Endothelial cell of umbilical vein (primary cell): Measurements from ENCODE around the gene ZNF341. TPM values are rescaled to one million over a fixed set of nuclear protein-coding genes. Genes with fewer than 3 reads are reported as not detected.

Experiments used
- BruUV-seq: library from RNA; stranded (reverse); fragments of 400-500 nt; replicated peaks from 2 replicates; lab custom pipeline; 2021; lab: Mats Ljungman, UMichigan
- CTCF ChIA-PET: fragments of 300-600, 350-600 bp; sonication (Branson Sonifier 250); formaldehyde crosslinking; loops from one replicate; lab custom pipeline; 2021; ENCODE audit warnings: antibody characterized with exemption, inconsistent platforms; lab: Charles Lee
- POLR2A ChIA-PET: fragments of 300-600, 350-600 bp; sonication (Branson Sonifier 250); formaldehyde crosslinking; loops from one replicate; lab custom pipeline; 2021; ENCODE audit warnings: antibody characterized with exemption, inconsistent platforms; lab: Charles Lee
- DNase-seq: peaks from one replicate; pipeline ENCODE4 v3.0.0-alpha.2; 2011; ENCODE audit warnings: low read depth, low spot score
- FAIRE-seq: peaks from 2 replicates; lab custom pipeline; 2011; peaks lifted over from hg19 to GRCh38; lab: Jason Lieb, UNC
- H2AFZ ChIP-seq: 2 replicates; pipeline ENCODE4 v1.6.0; 2012; ENCODE audit warnings: low read depth, low read length, control low read depth, inconsistent platforms
- H3K27ac ChIP-seq: 2 replicates; pipeline ENCODE4 v1.5.1; 2011; ENCODE audit warnings: low read depth, mild to moderate bottlenecking, control low read depth, low read length, moderate library complexity; ENCODE audit not compliant: insufficient read depth
- H3K27me3 ChIP-seq, 2 experiments: 2 replicates each; pipeline versions ENCODE4 v1.6.0 to v1.6.1; 2011; ENCODE audit warnings: low read length in 2 of 2, mixed read lengths in 1 of 2; ENCODE audit not compliant: control insufficient read depth in 2 of 2, insufficient read depth in 2 of 2
- H3K36me3 ChIP-seq, 2 experiments: 2 replicates in 1 of 2; 3 replicates in 1 of 2; pipeline ENCODE4 v1.5.1; 2011; ENCODE audit warnings: low read length in 2 of 2, mild to moderate bottlenecking in 1 of 2, moderate library complexity in 1 of 2; ENCODE audit not compliant: control insufficient read depth in 2 of 2, insufficient read depth in 2 of 2; ENCODE audit errors: extremely low read depth in 1 of 2
- H3K4me1 ChIP-seq: 3 replicates; pipeline ENCODE4 v1.5.1; 2011; ENCODE audit warnings: mild to moderate bottlenecking, low read length; ENCODE audit not compliant: control insufficient read depth, insufficient read depth; ENCODE audit errors: extremely low read depth
- H3K4me2 ChIP-seq: 2 replicates; pipeline ENCODE4 v1.6.1; 2011; ENCODE audit warnings: low read length, control low read depth, mixed read lengths; ENCODE audit not compliant: insufficient read depth
- H3K4me3 ChIP-seq, 3 experiments: fragments of 200-600 bp in 1 of 3; sonication (generic), shearing (Covaris generic) in 1 of 3; replicated peaks in 1 of 3; 2 replicates each; pipeline ENCODE4 v1.5.1; 2011 to 2016; ENCODE audit warnings: control low read depth in 3 of 3, low read length in 3 of 3, mild to moderate bottlenecking in 2 of 3, inconsistent platforms in 1 of 3, low read depth in 1 of 3, moderate library complexity in 1 of 3; ENCODE audit not compliant: insufficient read depth in 1 of 3
- H3K79me2 ChIP-seq: 2 replicates; pipeline ENCODE4 v1.6.0; 2012; ENCODE audit warnings: low read length, inconsistent platforms; ENCODE audit not compliant: control insufficient read depth, insufficient read depth
- H3K9ac ChIP-seq: replicated peaks from 2 replicates; pipeline ENCODE3; 2011; ENCODE audit warnings: low read length, control low read depth; ENCODE audit not compliant: insufficient read depth; ENCODE audit errors: extremely low read depth
- H3K9me1 ChIP-seq: replicated peaks from 3 replicates; pipeline ENCODE4 v1.6.0; 2011; ENCODE audit warnings: mild to moderate bottlenecking, low read length; ENCODE audit not compliant: control insufficient read depth, insufficient read depth; ENCODE audit errors: extremely low read depth
- H3K9me3 ChIP-seq: replicated peaks from 2 replicates; pipeline ENCODE4 v1.5.1; 2012; ENCODE audit warnings: low read length, inconsistent platforms; ENCODE audit not compliant: control insufficient read depth, insufficient read depth
- H4K20me1 ChIP-seq: replicated peaks from 2 replicates; pipeline ENCODE3; 2011; ENCODE audit warnings: mild to moderate bottlenecking, low read length; ENCODE audit not compliant: control insufficient read depth, insufficient read depth; ENCODE audit errors: extremely low read depth
- EZH2 ChIP-seq: IDR thresholded peaks from 2 replicates; pipeline ENCODE4 v1.6.1; 2012; ENCODE audit warnings: borderline replicate concordance, low read depth, mild to moderate bottlenecking, moderate library complexity, low read length, inconsistent platforms; ENCODE audit not compliant: severe bottlenecking
- FOS ChIP-seq: IDR thresholded peaks from 2 replicates; pipeline ENCODE4 v1.6.1; 2011; ENCODE audit warnings: mild to moderate bottlenecking, low read length, moderate library complexity, borderline replicate concordance; ENCODE audit not compliant: insufficient read depth
- GATA2 ChIP-seq: IDR thresholded peaks from 2 replicates; pipeline ENCODE4 v1.7.0; 2011; ENCODE audit warnings: low read depth, mild to moderate bottlenecking, moderate library complexity, mixed read lengths, low read length; ENCODE audit not compliant: insufficient read length, insufficient read depth
- JUN ChIP-seq: IDR thresholded peaks from 2 replicates; pipeline ENCODE4 v1.6.1; 2011; ENCODE audit warnings: borderline replicate concordance, low read depth; ENCODE audit not compliant: insufficient read length, insufficient read depth
- MYC ChIP-seq: IDR thresholded peaks from one replicate; pipeline ENCODE4 v1.6.1; 2011; ENCODE audit warnings: mild to moderate bottlenecking, low read depth, low read length
- POLR2A ChIP-seq: IDR thresholded peaks from 2 replicates; pipeline ENCODE4 v1.6.1; 2012; ENCODE audit warnings: low read depth, mild to moderate bottlenecking, control low read depth, low read length
- POLR2AphosphoS5 ChIP-seq: IDR thresholded peaks from 2 replicates; pipeline ENCODE4 v1.6.1; 2012; ENCODE audit warnings: low read depth, mild to moderate bottlenecking, control low read depth, low read length, moderate library complexity; ENCODE audit not compliant: insufficient read depth
- dilution Hi-C: fragments of 300-500 bp; cut with MboI; formaldehyde crosslinking; loops from one replicate; pipeline ENCODE4 v1.15.0; 2019; ENCODE audit warnings: low sequenced_read_pairs; ENCODE audit not compliant: extremely low pct_ligation_motif_present
- intact Hi-C: fragments of 100-400 bp; cut with micrococcal nuclease; formaldehyde crosslinking; loops from one replicate; pipeline ENCODE4 v1.10.0; 2022
- polyA plus RNA-seq, 4 experiments: library from polyadenylated mRNA; depleted of rRNA in 3 of 4; stranded (reverse) in 3 of 4; unstranded in 1 of 4; fragments of >200 nt; gene quantifications; 2 replicates each; pipeline versions ENCODE4 v1.2.1 to v1.2.3, GENCODE V29; 2011 to 2012; ENCODE audit warnings: missing spikeins in 1 of 4
- total RNA-seq: library from RNA; stranded (reverse); gene quantifications from 2 replicates; pipeline ENCODE4 v1.2.3, GENCODE V29; 2021
- TF ChIP-seq, protein P1 (sequence below): IDR thresholded peaks from 2 replicates; pipeline ENCODE4 v1.6.1; 2011; ENCODE audit not compliant: insufficient read depth, insufficient read length
- TF ChIP-seq, protein P2 (sequence below), 2 donors: IDR thresholded peaks; 1 replicate in 1 of 2; 2 replicates in 1 of 2; pipeline ENCODE4 v1.5.1; 2011; ENCODE audit warnings: low read length in 2 of 2, mild to moderate bottlenecking in 2 of 2, moderate library complexity in 2 of 2, control low read depth in 1 of 2, inconsistent platforms in 1 of 2, low read depth in 1 of 2; ENCODE audit not compliant: insufficient read depth in 1 of 2; ENCODE audit errors: extremely low read depth in 1 of 2

The ZNF341 gene
- total and polyA plus RNA-seq, 2 donors (not counting 3 experiments of a cell fraction or from before 2014, with no cell fraction given), result 4.9 TPM

DNA sequence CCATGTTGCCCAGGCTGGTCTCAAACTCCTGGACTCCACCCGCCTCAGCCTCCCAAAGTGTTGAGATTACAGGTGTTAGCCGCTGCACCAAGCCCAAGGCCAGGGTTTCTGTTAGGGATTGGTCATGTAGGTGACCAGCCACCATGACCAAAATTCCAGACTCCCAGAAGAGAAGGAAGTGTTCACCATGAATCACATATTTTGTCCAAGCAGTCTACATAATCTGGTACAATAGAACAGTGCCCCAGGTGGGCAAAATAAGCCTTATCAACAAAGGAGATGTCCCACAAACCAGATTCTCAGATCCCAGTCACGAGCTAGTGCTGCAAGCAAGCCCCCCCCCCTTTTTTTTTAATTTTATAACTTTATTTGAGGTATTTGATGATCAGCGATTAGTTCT, 20.0 kb downstream of the ZNF341 start:
- Histone ChIP-seq H3K9ac (no peak overlapping the region), H3K27ac (no peak overlapping the region), H3K36me3 (peaks cover 0 to 4% of the 10 kb centered on the region in 2 experiments), H4K20me1 (no peaks in the 10 kb centered on the region), H3K9me1 (no peaks in the 10 kb centered on the region), H3K79me2 (no peaks in the 10 kb centered on the region), H3K9me3 (no peaks in the 10 kb centered on the region), H3K4me1 (no peaks in the 10 kb centered on the region), H3K4me2 (no peak overlapping the region), H2AFZ (no peak overlapping the region), H3K27me3 (no peaks in the 10 kb centered on the region), H3K4me3 (no peak overlapping the region)
- intact Hi-C loops, result no loop called here
- no TSS peak for BruUV-seq
- FAIRE-seq (no peak), DNase-seq (no peak)
- dilution Hi-C loops, result no loop called here
- ChIA-PET POLR2A (no interaction called here), CTCF (interaction anchor here (0.6 kb wide), 1 partner anchor 70 kb away, joined by 3 read pairs; no protein-coding TSS in a partner anchor)
- TF ChIP-seq, protein P1, sequence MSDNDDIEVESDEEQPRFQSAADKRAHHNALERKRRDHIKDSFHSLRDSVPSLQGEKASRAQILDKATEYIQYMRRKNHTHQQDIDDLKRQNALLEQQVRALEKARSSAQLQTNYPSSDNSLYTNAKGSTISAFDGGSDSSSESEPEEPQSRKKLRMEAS, result no peak
- no peak for TF ChIP-seq MYC
- no peak for TF ChIP-seq GATA2
- TF ChIP-seq FOS, result no peak
- TF ChIP-seq, protein P2, sequence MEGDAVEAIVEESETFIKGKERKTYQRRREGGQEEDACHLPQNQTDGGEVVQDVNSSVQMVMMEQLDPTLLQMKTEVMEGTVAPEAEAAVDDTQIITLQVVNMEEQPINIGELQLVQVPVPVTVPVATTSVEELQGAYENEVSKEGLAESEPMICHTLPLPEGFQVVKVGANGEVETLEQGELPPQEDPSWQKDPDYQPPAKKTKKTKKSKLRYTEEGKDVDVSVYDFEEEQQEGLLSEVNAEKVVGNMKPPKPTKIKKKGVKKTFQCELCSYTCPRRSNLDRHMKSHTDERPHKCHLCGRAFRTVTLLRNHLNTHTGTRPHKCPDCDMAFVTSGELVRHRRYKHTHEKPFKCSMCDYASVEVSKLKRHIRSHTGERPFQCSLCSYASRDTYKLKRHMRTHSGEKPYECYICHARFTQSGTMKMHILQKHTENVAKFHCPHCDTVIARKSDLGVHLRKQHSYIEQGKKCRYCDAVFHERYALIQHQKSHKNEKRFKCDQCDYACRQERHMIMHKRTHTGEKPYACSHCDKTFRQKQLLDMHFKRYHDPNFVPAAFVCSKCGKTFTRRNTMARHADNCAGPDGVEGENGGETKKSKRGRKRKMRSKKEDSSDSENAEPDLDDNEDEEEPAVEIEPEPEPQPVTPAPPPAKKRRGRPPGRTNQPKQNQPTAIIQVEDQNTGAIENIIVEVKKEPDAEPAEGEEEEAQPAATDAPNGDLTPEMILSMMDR (IDR thresholded peaks at IDR 0.05; ENCODE audit: extremely low read depth in 1 of 2, insufficient read depth in 1 of 2, low read depth in 1 of 2, low read length in 2 of 2), result no peak
- TF ChIP-seq EZH2, result no peak
- no peak for TF ChIP-seq POLR2A
- TF ChIP-seq JUN, result no peak
- TF ChIP-seq POLR2AphosphoS5, result no peak
